OCI-LY7 (cell line): ENCODE data around the gene NXPH3.

Source experiments
- EZH2phosphoT487 ChIP-seq: fragments of 200-600 bp; sonication (generic); IDR thresholded peaks from 2 replicates; pipeline ENCODE4 v1.6.1; 2018; ENCODE audit warnings: low read depth, borderline replicate concordance, mild to moderate bottlenecking, mixed run types, antibody characterized with exemption, low read length, moderate library complexity, mixed read lengths
- TF ChIP-seq, protein P1 (sequence below): fragments of 200-600 bp; sonication (generic); conservative IDR thresholded peaks from 2 replicates; pipeline ENCODE4 v1.5.1; 2014; ENCODE audit warnings: mild to moderate bottlenecking, antibody characterized with exemption, low read length, moderate library complexity, mixed read lengths

DNA sequence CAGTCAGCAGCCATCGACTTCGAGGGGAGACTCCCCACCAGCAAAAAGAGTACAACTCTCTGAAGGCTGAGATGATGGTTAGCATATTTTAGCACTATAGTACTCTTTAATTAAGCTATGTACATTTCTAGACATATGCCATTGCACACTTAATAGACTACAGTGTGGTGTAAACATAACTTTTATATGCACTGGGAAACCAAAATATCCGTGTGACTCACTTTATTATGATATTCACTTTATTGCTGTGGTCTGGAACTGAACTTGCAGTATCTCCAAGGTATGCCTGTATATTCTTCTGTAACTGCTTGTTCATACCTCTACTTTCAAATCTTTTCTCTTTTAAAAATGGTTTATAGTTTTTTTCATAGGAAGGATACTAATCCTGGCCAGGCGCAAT, 11.0 kb upstream of the NXPH3 start:
- TF ChIP-seq, protein P1, sequence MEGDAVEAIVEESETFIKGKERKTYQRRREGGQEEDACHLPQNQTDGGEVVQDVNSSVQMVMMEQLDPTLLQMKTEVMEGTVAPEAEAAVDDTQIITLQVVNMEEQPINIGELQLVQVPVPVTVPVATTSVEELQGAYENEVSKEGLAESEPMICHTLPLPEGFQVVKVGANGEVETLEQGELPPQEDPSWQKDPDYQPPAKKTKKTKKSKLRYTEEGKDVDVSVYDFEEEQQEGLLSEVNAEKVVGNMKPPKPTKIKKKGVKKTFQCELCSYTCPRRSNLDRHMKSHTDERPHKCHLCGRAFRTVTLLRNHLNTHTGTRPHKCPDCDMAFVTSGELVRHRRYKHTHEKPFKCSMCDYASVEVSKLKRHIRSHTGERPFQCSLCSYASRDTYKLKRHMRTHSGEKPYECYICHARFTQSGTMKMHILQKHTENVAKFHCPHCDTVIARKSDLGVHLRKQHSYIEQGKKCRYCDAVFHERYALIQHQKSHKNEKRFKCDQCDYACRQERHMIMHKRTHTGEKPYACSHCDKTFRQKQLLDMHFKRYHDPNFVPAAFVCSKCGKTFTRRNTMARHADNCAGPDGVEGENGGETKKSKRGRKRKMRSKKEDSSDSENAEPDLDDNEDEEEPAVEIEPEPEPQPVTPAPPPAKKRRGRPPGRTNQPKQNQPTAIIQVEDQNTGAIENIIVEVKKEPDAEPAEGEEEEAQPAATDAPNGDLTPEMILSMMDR = no peak
- no peak for TF ChIP-seq EZH2phosphoT487
